ENCODE measurements around the gene PTTG1IP. TPM values are rescaled to one million over a fixed set of nuclear protein-coding genes. Genes with fewer than 3 reads are reported as not detected.

The PTTG1IP gene
- total RNA-seq, 1 experiment from 2014 or later, result 96.0 TPM

DNA sequence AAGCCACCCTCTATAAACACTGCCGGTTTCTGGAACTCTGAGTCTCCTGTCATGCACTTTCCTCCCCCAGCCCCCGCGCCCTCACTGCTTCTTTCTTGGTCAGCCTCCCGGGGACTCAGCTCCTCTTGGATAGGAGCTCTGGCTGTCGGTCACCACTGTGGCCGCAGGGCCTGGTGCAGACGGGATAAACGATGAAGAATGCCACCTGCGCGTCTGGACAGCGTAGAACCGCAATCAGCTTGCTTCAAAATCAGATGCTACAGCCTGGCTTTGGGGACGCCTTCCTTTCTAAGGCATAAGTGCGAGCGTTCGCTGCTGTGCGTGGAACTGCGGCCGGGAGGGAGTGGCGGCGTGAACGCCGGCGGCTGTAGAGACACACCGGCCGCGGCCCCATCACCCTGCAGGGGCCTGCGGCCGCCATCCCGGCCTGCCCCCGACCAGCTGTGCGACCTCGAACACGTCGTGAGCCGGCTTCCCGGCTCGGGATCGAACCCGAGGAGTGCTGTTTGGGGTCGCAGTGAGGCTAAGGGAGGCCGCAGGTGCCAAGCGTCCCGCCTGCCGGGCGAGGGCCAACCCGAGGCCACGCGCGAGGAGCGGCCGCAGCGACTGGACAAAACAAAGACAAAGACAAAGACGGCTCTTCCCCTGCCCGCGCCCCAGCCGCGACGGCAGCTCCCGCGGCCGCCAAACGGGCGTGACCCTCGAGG is 688 bp downstream of the PTTG1IP start:
- Mint-ChIP-seq H3K36me3 (no peaks in the 10 kb centered on the region), H3K4me1 (peaks cover 49% of the 10 kb centered on the region), H3K27ac (no peak overlapping the region), H3K4me3 (peak overlapping the region; percentile 82), H3K9me3 (no peaks in the 10 kb centered on the region), H3K27me3 (ENCODE audit: low read depth) (peaks cover 25% of the 10 kb centered on the region)
- ATAC-seq, result no peak
- TF ChIP-seq, protein P1, sequence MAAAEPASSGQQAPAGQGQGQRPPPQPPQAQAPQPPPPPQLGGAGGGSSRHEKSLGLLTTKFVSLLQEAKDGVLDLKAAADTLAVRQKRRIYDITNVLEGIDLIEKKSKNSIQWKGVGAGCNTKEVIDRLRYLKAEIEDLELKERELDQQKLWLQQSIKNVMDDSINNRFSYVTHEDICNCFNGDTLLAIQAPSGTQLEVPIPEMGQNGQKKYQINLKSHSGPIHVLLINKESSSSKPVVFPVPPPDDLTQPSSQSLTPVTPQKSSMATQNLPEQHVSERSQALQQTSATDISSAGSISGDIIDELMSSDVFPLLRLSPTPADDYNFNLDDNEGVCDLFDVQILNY (CRISPR knock-in tag; IDR thresholded peaks at IDR 0.05), result 0 out of 2 replicates have a peak, but pooled peaks have one; percentile 3
- TF ChIP-seq ATF1 (CRISPR knock-in tag; IDR thresholded peaks at IDR 0.05) (0 out of 2 replicates have a peak, but pooled peaks have one; percentile 45), TCF7 (CRISPR knock-in tag; IDR thresholded peaks at IDR 0.05; ENCODE audit: low read depth) (0 out of 2 replicates have a peak, but pooled peaks have one; percentile 16), OVOL2 (CRISPR knock-in tag; IDR thresholded peaks at IDR 0.05; ENCODE audit: borderline replicate concordance) (no peak), NFE2L1 (CRISPR knock-in tag; IDR thresholded peaks at IDR 0.05) (0 out of 2 replicates have a peak, but pooled peaks have one; percentile 30)
- TF ChIP-seq, protein P2, sequence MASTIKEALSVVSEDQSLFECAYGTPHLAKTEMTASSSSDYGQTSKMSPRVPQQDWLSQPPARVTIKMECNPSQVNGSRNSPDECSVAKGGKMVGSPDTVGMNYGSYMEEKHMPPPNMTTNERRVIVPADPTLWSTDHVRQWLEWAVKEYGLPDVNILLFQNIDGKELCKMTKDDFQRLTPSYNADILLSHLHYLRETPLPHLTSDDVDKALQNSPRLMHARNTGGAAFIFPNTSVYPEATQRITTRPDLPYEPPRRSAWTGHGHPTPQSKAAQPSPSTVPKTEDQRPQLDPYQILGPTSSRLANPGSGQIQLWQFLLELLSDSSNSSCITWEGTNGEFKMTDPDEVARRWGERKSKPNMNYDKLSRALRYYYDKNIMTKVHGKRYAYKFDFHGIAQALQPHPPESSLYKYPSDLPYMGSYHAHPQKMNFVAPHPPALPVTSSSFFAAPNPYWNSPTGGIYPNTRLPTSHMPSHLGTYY (CRISPR knock-in tag; IDR thresholded peaks at IDR 0.05), result no peak
- TF ChIP-seq, protein P3, sequence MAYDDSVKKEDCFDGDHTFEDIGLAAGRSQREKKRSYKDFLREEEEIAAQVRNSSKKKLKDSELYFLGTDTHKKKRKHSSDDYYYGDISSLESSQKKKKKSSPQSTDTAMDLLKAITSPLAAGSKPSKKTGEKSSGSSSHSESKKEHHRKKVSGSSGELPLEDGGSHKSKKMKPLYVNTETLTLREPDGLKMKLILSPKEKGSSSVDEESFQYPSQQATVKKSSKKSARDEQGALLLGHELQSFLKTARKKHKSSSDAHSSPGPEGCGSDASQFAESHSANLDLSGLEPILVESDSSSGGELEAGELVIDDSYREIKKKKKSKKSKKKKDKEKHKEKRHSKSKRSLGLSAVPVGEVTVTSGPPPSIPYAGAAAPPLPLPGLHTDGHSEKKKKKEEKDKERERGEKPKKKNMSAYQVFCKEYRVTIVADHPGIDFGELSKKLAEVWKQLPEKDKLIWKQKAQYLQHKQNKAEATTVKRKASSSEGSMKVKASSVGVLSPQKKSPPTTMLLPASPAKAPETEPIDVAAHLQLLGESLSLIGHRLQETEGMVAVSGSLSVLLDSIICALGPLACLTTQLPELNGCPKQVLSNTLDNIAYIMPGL (CRISPR knock-in tag; IDR thresholded peaks at IDR 0.05), result peak; percentile 44; the same call in 1 of the 2 replicates
- TF ChIP-seq, protein P4, sequence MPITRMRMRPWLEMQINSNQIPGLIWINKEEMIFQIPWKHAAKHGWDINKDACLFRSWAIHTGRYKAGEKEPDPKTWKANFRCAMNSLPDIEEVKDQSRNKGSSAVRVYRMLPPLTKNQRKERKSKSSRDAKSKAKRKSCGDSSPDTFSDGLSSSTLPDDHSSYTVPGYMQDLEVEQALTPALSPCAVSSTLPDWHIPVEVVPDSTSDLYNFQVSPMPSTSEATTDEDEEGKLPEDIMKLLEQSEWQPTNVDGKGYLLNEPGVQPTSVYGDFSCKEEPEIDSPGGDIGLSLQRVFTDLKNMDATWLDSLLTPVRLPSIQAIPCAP (CRISPR knock-in tag; IDR thresholded peaks at IDR 0.05), result peak; percentile 20; the same call in 1 of the 2 replicates
- ChIA-PET CTCF (interaction anchor here (0.7 to 2.6 kb wide), 12 partner anchors 21 to 504 kb away, joined by 3 to 17 read pairs (median 4); partner anchors contain the start of gene UBE2G2), POLR2A (interaction anchor here (0.8 to 1.8 kb wide), 3 partner anchors 25 to 242 kb away, joined by 4 to 5 read pairs (median 4); partner anchors contain the start of gene UBE2G2)
- no peak for DNase-seq (ENCODE audit: low spot score)

DNA sequence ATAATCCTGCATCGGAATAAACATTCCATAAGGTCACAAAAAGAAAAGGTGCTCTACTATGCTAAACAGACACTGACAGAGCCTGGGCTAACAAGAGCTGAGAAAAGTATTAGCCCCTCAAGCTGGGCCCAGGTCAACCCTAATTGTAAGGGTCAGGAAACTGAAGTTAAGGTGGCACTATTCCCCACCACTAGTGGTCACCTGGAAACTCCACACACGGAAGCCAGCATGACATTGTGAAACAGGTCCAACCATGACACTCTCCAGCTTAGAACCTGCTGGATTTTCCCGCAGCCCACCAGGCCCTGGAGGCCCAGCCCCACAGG is 1.2 kb downstream of the PTTG1IP start:
- Mint-ChIP-seq H3K27me3 (ENCODE audit: low read depth) (peaks cover 25% of the 10 kb centered on the region), H3K36me3 (no peaks in the 10 kb centered on the region), H3K9me3 (no peaks in the 10 kb centered on the region), H3K27ac (no peak overlapping the region; the same call in 1 of the 2 replicates), H3K4me3 (peak overlapping the region; percentile 82), H3K4me1 (peaks cover 54% of the 10 kb centered on the region)
- DNase-seq (ENCODE audit: low spot score) (no peak), ATAC-seq (no peak)
- POLR2A ChIA-PET, result no interaction called here
- TF ChIP-seq, protein P5, sequence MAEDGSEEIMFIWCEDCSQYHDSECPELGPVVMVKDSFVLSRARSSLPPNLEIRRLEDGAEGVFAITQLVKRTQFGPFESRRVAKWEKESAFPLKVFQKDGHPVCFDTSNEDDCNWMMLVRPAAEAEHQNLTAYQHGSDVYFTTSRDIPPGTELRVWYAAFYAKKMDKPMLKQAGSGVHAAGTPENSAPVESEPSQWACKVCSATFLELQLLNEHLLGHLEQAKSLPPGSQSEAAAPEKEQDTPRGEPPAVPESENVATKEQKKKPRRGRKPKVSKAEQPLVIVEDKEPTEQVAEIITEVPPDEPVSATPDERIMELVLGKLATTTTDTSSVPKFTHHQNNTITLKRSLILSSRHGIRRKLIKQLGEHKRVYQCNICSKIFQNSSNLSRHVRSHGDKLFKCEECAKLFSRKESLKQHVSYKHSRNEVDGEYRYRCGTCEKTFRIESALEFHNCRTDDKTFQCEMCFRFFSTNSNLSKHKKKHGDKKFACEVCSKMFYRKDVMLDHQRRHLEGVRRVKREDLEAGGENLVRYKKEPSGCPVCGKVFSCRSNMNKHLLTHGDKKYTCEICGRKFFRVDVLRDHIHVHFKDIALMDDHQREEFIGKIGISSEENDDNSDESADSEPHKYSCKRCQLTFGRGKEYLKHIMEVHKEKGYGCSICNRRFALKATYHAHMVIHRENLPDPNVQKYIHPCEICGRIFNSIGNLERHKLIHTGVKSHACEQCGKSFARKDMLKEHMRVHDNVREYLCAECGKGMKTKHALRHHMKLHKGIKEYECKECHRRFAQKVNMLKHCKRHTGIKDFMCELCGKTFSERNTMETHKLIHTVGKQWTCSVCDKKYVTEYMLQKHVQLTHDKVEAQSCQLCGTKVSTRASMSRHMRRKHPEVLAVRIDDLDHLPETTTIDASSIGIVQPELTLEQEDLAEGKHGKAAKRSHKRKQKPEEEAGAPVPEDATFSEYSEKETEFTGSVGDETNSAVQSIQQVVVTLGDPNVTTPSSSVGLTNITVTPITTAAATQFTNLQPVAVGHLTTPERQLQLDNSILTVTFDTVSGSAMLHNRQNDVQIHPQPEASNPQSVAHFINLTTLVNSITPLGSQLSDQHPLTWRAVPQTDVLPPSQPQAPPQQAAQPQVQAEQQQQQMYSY (CRISPR knock-in tag; IDR thresholded peaks at IDR 0.05), result 0 out of 2 replicates have a peak, but pooled peaks have one; percentile 5
- no peak for TF ChIP-seq TEAD1 (CRISPR knock-in tag; IDR thresholded peaks at IDR 0.05)
- CTCF ChIA-PET, result interaction anchor here (0.7 to 2.6 kb wide), 5 partner anchors 21 to 79 kb away, joined by 3 to 17 read pairs (median 4); partner anchors contain the start of gene UBE2G2
